Endothelial cell of umbilical vein (primary cell): ENCODE data around the gene CDK4. TPM values are rescaled to one million over a fixed set of nuclear protein-coding genes. Genes with fewer than 3 reads are reported as not detected.

Experiments
- BruUV-seq: library from RNA; stranded (reverse); fragments of 400-500 nt; replicated peaks from 2 replicates; lab custom pipeline; 2021; lab: Mats Ljungman, UMichigan
- CTCF ChIA-PET: fragments of 300-600, 350-600 bp; sonication (Branson Sonifier 250); formaldehyde crosslinking; loops from one replicate; lab custom pipeline; 2021; ENCODE audit warnings: antibody characterized with exemption, inconsistent platforms; lab: Charles Lee
- POLR2A ChIA-PET: fragments of 300-600, 350-600 bp; sonication (Branson Sonifier 250); formaldehyde crosslinking; loops from one replicate; lab custom pipeline; 2021; ENCODE audit warnings: antibody characterized with exemption, inconsistent platforms; lab: Charles Lee
- DNase-seq: peaks from one replicate; pipeline ENCODE4 v3.0.0-alpha.2; 2011; ENCODE audit warnings: low read depth, low spot score
- FAIRE-seq: peaks from 2 replicates; lab custom pipeline; 2011; peaks lifted over from hg19 to GRCh38; lab: Jason Lieb, UNC
- H2AFZ ChIP-seq: 2 replicates; pipeline ENCODE4 v1.6.0; 2012; ENCODE audit warnings: low read depth, low read length, control low read depth, inconsistent platforms
- H3K27ac ChIP-seq: 2 replicates; pipeline ENCODE4 v1.5.1; 2011; ENCODE audit warnings: low read depth, mild to moderate bottlenecking, control low read depth, low read length, moderate library complexity; ENCODE audit not compliant: insufficient read depth
- H3K27me3 ChIP-seq, 2 experiments: 2 replicates each; pipeline versions ENCODE4 v1.6.0 to v1.6.1; 2011; ENCODE audit warnings: low read length in 2 of 2, mixed read lengths in 1 of 2; ENCODE audit not compliant: control insufficient read depth in 2 of 2, insufficient read depth in 2 of 2
- H3K36me3 ChIP-seq, 2 experiments: 2 replicates in 1 of 2; 3 replicates in 1 of 2; pipeline ENCODE4 v1.5.1; 2011; ENCODE audit warnings: low read length in 2 of 2, mild to moderate bottlenecking in 1 of 2, moderate library complexity in 1 of 2; ENCODE audit not compliant: control insufficient read depth in 2 of 2, insufficient read depth in 2 of 2; ENCODE audit errors: extremely low read depth in 1 of 2
- H3K4me1 ChIP-seq: 3 replicates; pipeline ENCODE4 v1.5.1; 2011; ENCODE audit warnings: mild to moderate bottlenecking, low read length; ENCODE audit not compliant: control insufficient read depth, insufficient read depth; ENCODE audit errors: extremely low read depth
- H3K4me2 ChIP-seq: 2 replicates; pipeline ENCODE4 v1.6.1; 2011; ENCODE audit warnings: low read length, control low read depth, mixed read lengths; ENCODE audit not compliant: insufficient read depth
- H3K4me3 ChIP-seq, 3 experiments: fragments of 200-600 bp in 1 of 3; sonication (generic), shearing (Covaris generic) in 1 of 3; replicated peaks in 1 of 3; 2 replicates each; pipeline ENCODE4 v1.5.1; 2011 to 2016; ENCODE audit warnings: control low read depth in 3 of 3, low read length in 3 of 3, mild to moderate bottlenecking in 2 of 3, inconsistent platforms in 1 of 3, low read depth in 1 of 3, moderate library complexity in 1 of 3; ENCODE audit not compliant: insufficient read depth in 1 of 3
- H3K79me2 ChIP-seq: 2 replicates; pipeline ENCODE4 v1.6.0; 2012; ENCODE audit warnings: low read length, inconsistent platforms; ENCODE audit not compliant: control insufficient read depth, insufficient read depth
- H3K9ac ChIP-seq: replicated peaks from 2 replicates; pipeline ENCODE3; 2011; ENCODE audit warnings: low read length, control low read depth; ENCODE audit not compliant: insufficient read depth; ENCODE audit errors: extremely low read depth
- H3K9me1 ChIP-seq: replicated peaks from 3 replicates; pipeline ENCODE4 v1.6.0; 2011; ENCODE audit warnings: mild to moderate bottlenecking, low read length; ENCODE audit not compliant: control insufficient read depth, insufficient read depth; ENCODE audit errors: extremely low read depth
- H3K9me3 ChIP-seq: replicated peaks from 2 replicates; pipeline ENCODE4 v1.5.1; 2012; ENCODE audit warnings: low read length, inconsistent platforms; ENCODE audit not compliant: control insufficient read depth, insufficient read depth
- H4K20me1 ChIP-seq: replicated peaks from 2 replicates; pipeline ENCODE3; 2011; ENCODE audit warnings: mild to moderate bottlenecking, low read length; ENCODE audit not compliant: control insufficient read depth, insufficient read depth; ENCODE audit errors: extremely low read depth
- CTCF ChIP-seq, 2 donors: IDR thresholded peaks; 1 replicate in 1 of 2; 2 replicates in 1 of 2; pipeline ENCODE4 v1.5.1; 2011; ENCODE audit warnings: low read length in 2 of 2, mild to moderate bottlenecking in 2 of 2, moderate library complexity in 2 of 2, control low read depth in 1 of 2, inconsistent platforms in 1 of 2, low read depth in 1 of 2; ENCODE audit not compliant: insufficient read depth in 1 of 2; ENCODE audit errors: extremely low read depth in 1 of 2
- EZH2 ChIP-seq: IDR thresholded peaks from 2 replicates; pipeline ENCODE4 v1.6.1; 2012; ENCODE audit warnings: borderline replicate concordance, low read depth, mild to moderate bottlenecking, moderate library complexity, low read length, inconsistent platforms; ENCODE audit not compliant: severe bottlenecking
- FOS ChIP-seq: IDR thresholded peaks from 2 replicates; pipeline ENCODE4 v1.6.1; 2011; ENCODE audit warnings: mild to moderate bottlenecking, low read length, moderate library complexity, borderline replicate concordance; ENCODE audit not compliant: insufficient read depth
- GATA2 ChIP-seq: IDR thresholded peaks from 2 replicates; pipeline ENCODE4 v1.7.0; 2011; ENCODE audit warnings: low read depth, mild to moderate bottlenecking, moderate library complexity, mixed read lengths, low read length; ENCODE audit not compliant: insufficient read length, insufficient read depth
- JUN ChIP-seq: IDR thresholded peaks from 2 replicates; pipeline ENCODE4 v1.6.1; 2011; ENCODE audit warnings: borderline replicate concordance, low read depth; ENCODE audit not compliant: insufficient read length, insufficient read depth
- MYC ChIP-seq: IDR thresholded peaks from one replicate; pipeline ENCODE4 v1.6.1; 2011; ENCODE audit warnings: mild to moderate bottlenecking, low read depth, low read length
- POLR2A ChIP-seq: IDR thresholded peaks from 2 replicates; pipeline ENCODE4 v1.6.1; 2012; ENCODE audit warnings: low read depth, mild to moderate bottlenecking, control low read depth, low read length
- POLR2AphosphoS5 ChIP-seq: IDR thresholded peaks from 2 replicates; pipeline ENCODE4 v1.6.1; 2012; ENCODE audit warnings: low read depth, mild to moderate bottlenecking, control low read depth, low read length, moderate library complexity; ENCODE audit not compliant: insufficient read depth
- dilution Hi-C: fragments of 300-500 bp; cut with MboI; formaldehyde crosslinking; loops from one replicate; pipeline ENCODE4 v1.15.0; 2019; ENCODE audit warnings: low sequenced_read_pairs; ENCODE audit not compliant: extremely low pct_ligation_motif_present
- intact Hi-C: fragments of 100-400 bp; cut with micrococcal nuclease; formaldehyde crosslinking; loops from one replicate; pipeline ENCODE4 v1.10.0; 2022
- polyA plus RNA-seq, 4 experiments: library from polyadenylated mRNA; depleted of rRNA in 3 of 4; stranded (reverse) in 3 of 4; unstranded in 1 of 4; fragments of >200 nt; gene quantifications; 2 replicates each; pipeline versions ENCODE4 v1.2.1 to v1.2.3, GENCODE V29; 2011 to 2012; ENCODE audit warnings: missing spikeins in 1 of 4
- total RNA-seq: library from RNA; stranded (reverse); gene quantifications from 2 replicates; pipeline ENCODE4 v1.2.3, GENCODE V29; 2021

The CDK4 gene
- total and polyA plus RNA-seq, 2 donors (not counting 3 experiments of a cell fraction or from before 2014, with no cell fraction given) = 171 to 332 TPM

- DNase-seq (no peak), FAIRE-seq (no peak)
- TF ChIP-seq POLR2A = no peak
- peak; percentile 61 for TF ChIP-seq GATA2
- no peak for TF ChIP-seq FOS
- H3K4me2 ChIP-seq = peak within 1 kb of the TSS; percentile 5
- peaks cover 25% of the 10 kb centered on the region for H3K4me1 ChIP-seq
- no peaks in the 10 kb centered on the region for H4K20me1 ChIP-seq
- H3K9me3 ChIP-seq = no peaks in the 10 kb centered on the region
- H3K36me3 ChIP-seq = peaks cover 0 to 2% of the 10 kb centered on the region in 2 experiments
- CTCF ChIA-PET = interaction anchor here (0.9 to 4.6 kb wide), 6 partner anchors 11 to 139 kb away, joined by 3 to 48 read pairs (median 4); partner anchors contain the start of genes MARCHF9 and TSFM
- dilution Hi-C loops = no loop called here
- H3K9ac ChIP-seq = no peak within 1 kb of the TSS
- POLR2A ChIA-PET = no interaction called here
- H3K27ac ChIP-seq = no peak within 1 kb of the TSS
- no TSS peak for BruUV-seq
- H3K27me3 ChIP-seq = peaks cover 33 to 35% of the 10 kb centered on the region in 2 experiments
- no peaks in the 10 kb centered on the region for H3K9me1 ChIP-seq
- peaks cover 2% of the 10 kb centered on the region for H3K79me2 ChIP-seq
- no peak within 1 kb of the TSS for H2AFZ ChIP-seq
- intact Hi-C loops = no loop called here
- no peak within 1 kb of the TSS for H3K4me3 ChIP-seq
Observed at GRCh38 chr12:57766464-57767304, 14.6 kb upstream of the CDK4 start, which contains the start of gene CYP27B1. CYP27B1 (minus strand) TSS chr12:57767078; CDS start chr12:57767041, 37 bp downstream.

- no peak for FAIRE-seq
- CTCF ChIA-PET = interaction anchor here (0.9 to 4.6 kb wide), 6 partner anchors 10 to 140 kb away, joined by 3 to 48 read pairs (median 4); partner anchors contain the start of genes MARCHF9 and TSFM
Observed at GRCh38 chr12:57765698-57766463, 13.8 kb upstream of the CDK4 start.

More at GRCh38 chr12:57765698-57766463, 13.8 kb upstream of the CDK4 start:
- Histone ChIP-seq H3K4me3 (no peak overlapping the region), H3K9ac (no peak overlapping the region), H3K27ac (no peak overlapping the region), H3K27me3 (peaks cover 35 to 37% of the 10 kb centered on the region in 2 experiments), H2AFZ (no peak overlapping the region), H3K36me3 (peaks cover 0 to 2% of the 10 kb centered on the region in 2 experiments), H3K4me1 (peaks cover 18% of the 10 kb centered on the region), H3K9me3 (no peaks in the 10 kb centered on the region), H3K4me2 (peak overlapping the region; percentile 60), H3K79me2 (no peaks in the 10 kb centered on the region), H4K20me1 (no peaks in the 10 kb centered on the region), H3K9me1 (no peaks in the 10 kb centered on the region)
- TF ChIP-seq GATA2 (no peak), MYC (no peak), EZH2 (peak; percentile 94), CTCF (IDR thresholded peaks at IDR 0.05; ENCODE audit: extremely low read depth in 1 of 2, insufficient read depth in 1 of 2, low read depth in 1 of 2, low read length in 2 of 2) (no peak), POLR2AphosphoS5 (no peak), JUN (no peak), POLR2A (no peak)
- intact Hi-C loops = no loop called here
- no peak for DNase-seq
- POLR2A ChIA-PET = no interaction called here
- dilution Hi-C loops = no loop called here
- BruUV-seq = no TSS peak
